Trophoblast cell (in vitro differentiated cells and primary cell): ENCODE results near the gene C17orf75.

Experiments
- DNase-seq, 2 donors: peaks; one replicate each; pipeline ENCODE4 v3.0.0-alpha.2; 2016
- H2AFZ ChIP-seq: 2 replicates; pipeline ENCODE4 v1.6.1; 2013; ENCODE audit warnings: low read length, moderate library complexity, mild to moderate bottlenecking; ENCODE audit not compliant: insufficient read depth, poor library complexity
- H2AK5ac ChIP-seq: 2 replicates; pipeline ENCODE4 v1.6.1; 2013; ENCODE audit warnings: mild to moderate bottlenecking, low read length
- H2BK120ac ChIP-seq: 2 replicates; pipeline ENCODE4 v1.6.1; 2013; ENCODE audit warnings: low read length, mild to moderate bottlenecking, moderate library complexity; ENCODE audit not compliant: insufficient read depth, poor library complexity
- H2BK12ac ChIP-seq: 2 replicates; pipeline ENCODE4 v1.6.1; 2013; ENCODE audit warnings: mild to moderate bottlenecking, low read length, moderate library complexity
- H2BK5ac ChIP-seq: 2 replicates; pipeline ENCODE4 v1.6.1; 2013; ENCODE audit warnings: low read length, low read depth, moderate library complexity, mild to moderate bottlenecking; ENCODE audit not compliant: poor library complexity
- H3K14ac ChIP-seq: 2 replicates; pipeline ENCODE4 v1.6.1; 2013; ENCODE audit warnings: mild to moderate bottlenecking, low read length
- H3K18ac ChIP-seq: 2 replicates; pipeline ENCODE4 v1.6.1; 2013; ENCODE audit warnings: mild to moderate bottlenecking, low read length
- H3K23ac ChIP-seq: 2 replicates; pipeline ENCODE4 v1.6.1; 2013; ENCODE audit warnings: low read length
- H3K27ac ChIP-seq: 2 replicates; pipeline ENCODE4 v1.5.1; 2013; ENCODE audit warnings: low read depth, mild to moderate bottlenecking, inconsistent platforms, low read length, moderate library complexity
- H3K27me3 ChIP-seq: 2 replicates; pipeline ENCODE4 v1.6.1; 2013; ENCODE audit warnings: inconsistent platforms, mild to moderate bottlenecking, low read length, moderate library complexity; ENCODE audit not compliant: insufficient read depth
- H3K36me3 ChIP-seq, 2 experiments: 1 replicate in 1 of 2; 2 replicates in 1 of 2; pipeline ENCODE4 v1.6.1; 2013; ENCODE audit warnings: low read length in 2 of 2, mild to moderate bottlenecking in 2 of 2, moderate library complexity in 1 of 2; ENCODE audit not compliant: insufficient read depth in 2 of 2, control insufficient read depth in 1 of 2
- H3K4ac ChIP-seq: 2 replicates; pipeline ENCODE4 v1.6.1; 2013; ENCODE audit warnings: low read depth, mild to moderate bottlenecking, low read length, moderate library complexity
- H3K4me1 ChIP-seq, 2 experiments: 1 replicate in 1 of 2; 2 replicates in 1 of 2; pipeline ENCODE4 v1.6.1; 2013; ENCODE audit warnings: low read length in 2 of 2, mild to moderate bottlenecking in 2 of 2, moderate library complexity in 1 of 2; ENCODE audit not compliant: insufficient read depth in 2 of 2, control insufficient read depth in 1 of 2
- H3K4me2 ChIP-seq: 2 replicates; pipeline ENCODE4 v1.6.1; 2013; ENCODE audit warnings: inconsistent platforms, mild to moderate bottlenecking, low read length, moderate library complexity
- H3K4me3 ChIP-seq: 2 replicates; pipeline ENCODE4 v1.5.1; 2013; ENCODE audit warnings: mild to moderate bottlenecking, low read depth, low read length, inconsistent platforms
- H3K79me1 ChIP-seq: one replicate; pipeline ENCODE4 v1.6.1; 2013; ENCODE audit warnings: low read length
- H3K79me2 ChIP-seq: 2 replicates; pipeline ENCODE4 v1.6.1; 2013; ENCODE audit warnings: low read length, mild to moderate bottlenecking; ENCODE audit not compliant: control insufficient read depth, insufficient read depth, poor library complexity
- H3K9ac ChIP-seq: 2 replicates; pipeline ENCODE4 v1.6.1; 2013; ENCODE audit warnings: mild to moderate bottlenecking, low read length
- H3K9me3 ChIP-seq: 2 replicates; pipeline ENCODE4 v1.6.1; 2013; ENCODE audit warnings: low read depth, mild to moderate bottlenecking, control low read depth, inconsistent platforms, low read length; ENCODE audit not compliant: insufficient read depth
- H4K12ac ChIP-seq: 2 replicates; pipeline ENCODE4 v1.6.1; 2013; ENCODE audit warnings: low read depth, mild to moderate bottlenecking, low read length, moderate library complexity
- H4K8ac ChIP-seq: 2 replicates; pipeline ENCODE4 v1.6.1; 2013; ENCODE audit warnings: low read depth, mild to moderate bottlenecking, low read length, moderate library complexity
- H4K91ac ChIP-seq: one replicate; pipeline ENCODE4 v1.6.1; 2013; ENCODE audit warnings: low read depth, mild to moderate bottlenecking, low read length, moderate library complexity
- WGBS: extraction: QIAGEN DNeasy Blood & Tissue Kit; methylation state at CpG from one replicate; pipeline ENCODE4 v1.1.7; 2013; ENCODE audit warnings: missing lambda C conversion rate; ENCODE audit not compliant: insufficient read length, insufficient coverage; ENCODE audit errors: extremely low coverage; 5-methylcytosine and 5-hydroxymethylcytosine counted together

Gene C17orf75

GRCh38 chr17:32305049-32305448 is 36.9 kb downstream of the C17orf75 start:
- no peak overlapping the region for H3K4ac ChIP-seq
- no CpG with 5 or more reads among the region's 9 CpGs for WGBS
- no peaks in the 10 kb centered on the region for H3K27me3 ChIP-seq

GRCh38 chr17:32303781-32304288 is 38.1 kb downstream of the C17orf75 start:
- Histone ChIP-seq H4K91ac (no peak overlapping the region), H2AK5ac (no peak overlapping the region), H3K27me3 (no peaks in the 10 kb centered on the region), H4K12ac (no peak overlapping the region), H3K4me2 (no peak overlapping the region), H3K23ac (no peak overlapping the region), H4K8ac (no peak overlapping the region), H3K4me1 (peaks cover 11% of the 10 kb centered on the region in 2 experiments), H3K4me3 (no peak overlapping the region), H3K27ac (no peak overlapping the region), H3K79me2 (no peaks in the 10 kb centered on the region), H2BK12ac (no peak overlapping the region), H3K18ac (no peak overlapping the region), H2AFZ (no peak overlapping the region), H2BK120ac (no peak overlapping the region), H3K9me3 (no peaks in the 10 kb centered on the region), H3K36me3 (no peaks in the 10 kb centered on the region), H3K4ac (no peak overlapping the region), H3K79me1 (no peaks in the 10 kb centered on the region), H2BK5ac (no peak overlapping the region), H3K14ac (no peak overlapping the region), H3K9ac (no peak overlapping the region)
- no CpG with 5 or more reads among the region's 2 CpGs for WGBS
- no peak for DNase-seq

More at GRCh38 chr17:32305049-32305448, 36.9 kb downstream of the C17orf75 start:
- Histone ChIP-seq H3K4me3 (no peak overlapping the region), H3K79me2 (no peaks in the 10 kb centered on the region), H2AK5ac (no peak overlapping the region), H3K9me3 (no peaks in the 10 kb centered on the region), H3K18ac (no peak overlapping the region), H4K8ac (no peak overlapping the region), H3K79me1 (no peaks in the 10 kb centered on the region), H4K91ac (no peak overlapping the region), H4K12ac (no peak overlapping the region), H2BK12ac (no peak overlapping the region), H2BK5ac (no peak overlapping the region), H3K4me1 (peaks cover 11% of the 10 kb centered on the region in 2 experiments), H3K9ac (no peak overlapping the region), H3K36me3 (no peaks in the 10 kb centered on the region), H3K23ac (no peak overlapping the region), H2AFZ (no peak overlapping the region), H3K27ac (no peak overlapping the region), H2BK120ac (no peak overlapping the region), H3K14ac (no peak overlapping the region), H3K4me2 (no peak overlapping the region)
- no peak for DNase-seq

- H4K91ac ChIP-seq, result no peak overlapping the region
- no peaks in the 10 kb centered on the region for H3K27me3 ChIP-seq
- H2BK5ac ChIP-seq, result no peak overlapping the region
- no peak overlapping the region for H3K4me3 ChIP-seq
- H3K18ac ChIP-seq, result no peak overlapping the region
- H3K4me2 ChIP-seq, result no peak overlapping the region
- no peak overlapping the region for H2AFZ ChIP-seq
- H3K79me1 ChIP-seq, result no peaks in the 10 kb centered on the region
- no peak overlapping the region for H3K9ac ChIP-seq
- H3K23ac ChIP-seq, result no peak overlapping the region
- no peak overlapping the region for H3K27ac ChIP-seq
- no peak overlapping the region for H2AK5ac ChIP-seq
- H3K4ac ChIP-seq, result no peak overlapping the region
- H4K12ac ChIP-seq, result no peak overlapping the region
- no peaks in the 10 kb centered on the region for H3K9me3 ChIP-seq
- no peaks in the 10 kb centered on the region for H3K36me3 ChIP-seq
- DNase-seq, result no peak
- H3K14ac ChIP-seq, result no peak overlapping the region
- no peak overlapping the region for H2BK120ac ChIP-seq
- no peak overlapping the region for H4K8ac ChIP-seq
- WGBS, result no CpG with 5 or more reads among the region's 10 CpGs
- H2BK12ac ChIP-seq, result no peak overlapping the region
- H3K79me2 ChIP-seq, result no peaks in the 10 kb centered on the region
- H3K4me1 ChIP-seq, result peaks cover 11% of the 10 kb centered on the region in 2 experiments
These were observed 38.9 kb downstream of the C17orf75 start for GRCh38 chr17:32302860-32303649.

DNA sequence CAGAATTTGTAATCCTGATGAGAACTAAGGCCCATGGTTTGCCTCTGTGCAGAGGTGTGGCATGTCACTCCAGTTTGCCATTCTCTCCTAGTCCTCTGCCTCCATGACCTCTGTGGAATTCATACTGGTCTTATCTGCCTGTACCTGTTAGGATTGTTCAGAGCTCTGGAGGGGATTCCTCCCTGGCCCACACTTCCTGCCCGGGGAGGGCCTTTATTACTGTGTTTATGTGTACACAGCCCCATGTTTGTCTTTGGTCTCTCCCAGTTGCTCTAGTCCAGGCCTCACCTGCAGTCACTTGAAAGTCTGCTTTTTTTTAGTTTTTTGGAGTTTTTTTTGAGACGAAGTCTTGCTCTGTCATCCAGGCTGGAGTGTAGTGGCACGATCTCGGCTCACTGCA is 39.9 kb downstream of the C17orf75 start:
- Histone ChIP-seq H3K79me2 (peaks cover 2% of the 10 kb centered on the region), H2BK12ac (no peak overlapping the region), H3K9me3 (no peaks in the 10 kb centered on the region), H4K8ac (no peak overlapping the region), H3K4me2 (no peak overlapping the region), H2BK5ac (no peak overlapping the region), H3K4ac (no peak overlapping the region), H3K14ac (no peak overlapping the region), H4K12ac (no peak overlapping the region), H3K23ac (no peak overlapping the region), H3K9ac (no peak overlapping the region), H3K4me1 (peaks cover 11% of the 10 kb centered on the region in 2 experiments), H3K4me3 (no peak overlapping the region), H4K91ac (no peak overlapping the region), H2BK120ac (no peak overlapping the region), H3K36me3 (no peaks in the 10 kb centered on the region), H2AK5ac (no peak overlapping the region), H3K79me1 (no peaks in the 10 kb centered on the region), H3K27me3 (no peaks in the 10 kb centered on the region), H3K27ac (no peak overlapping the region), H2AFZ (no peak overlapping the region), H3K18ac (no peak overlapping the region)
- DNase-seq, result peak; percentile 13 to 17
- no CpG with 5 or more reads among the region's 4 CpGs for WGBS
